Activated T-helper 1 cell treated with anti-CD3 and anti-CD28 coated beads, Interleukin-2, amount 50 U/mL, for 16 hours (primary cell): ENCODE results near the gene KANSL2.

Experiments used
- DNase-seq, 2 donors: peaks; one replicate each; pipeline ENCODE4 v3.0.0-alpha.2; 2020; ENCODE audit warnings: low read depth in 1 of 2, low spot score in 1 of 2

Gene KANSL2

DNA sequence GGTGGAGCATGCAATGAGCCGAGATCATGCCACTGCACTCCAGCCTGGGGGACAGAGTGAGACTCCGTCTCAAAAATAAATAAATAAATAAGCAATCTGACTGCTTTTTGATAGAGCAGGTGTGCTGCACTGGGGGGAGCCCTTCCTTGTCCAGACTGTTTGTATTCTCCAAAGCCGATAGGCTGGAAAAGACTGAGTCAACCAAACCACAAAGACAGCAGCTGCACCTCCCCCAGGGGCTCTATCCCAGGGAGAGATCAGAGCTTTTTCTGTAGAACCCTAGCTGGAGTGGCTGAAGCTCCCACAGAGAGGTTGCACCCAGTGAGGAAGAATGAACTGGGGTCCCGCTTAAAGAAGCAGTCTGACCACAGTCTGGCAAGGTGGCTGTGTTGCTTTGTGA, 66.4 kb downstream of the KANSL2 start:
- DNase-seq: no peak

DNA sequence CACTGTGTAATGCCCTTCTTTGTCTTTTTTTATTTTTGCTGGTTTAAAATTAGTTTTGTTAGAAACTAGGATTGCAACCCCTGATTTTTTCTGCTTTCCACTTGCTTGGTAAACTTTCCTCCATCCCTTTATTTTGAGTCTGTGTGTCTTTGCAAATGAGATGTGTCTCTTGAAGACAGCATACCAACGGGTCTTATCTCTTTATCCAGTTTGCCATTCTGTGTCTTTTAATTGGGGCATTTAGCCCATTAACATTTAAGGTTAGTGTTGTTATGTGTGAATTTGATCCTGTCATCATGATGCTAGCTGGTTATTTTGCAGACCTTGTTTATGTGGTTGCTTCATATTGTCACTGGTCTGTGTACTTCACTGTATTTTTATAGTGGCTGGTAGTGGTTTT, 68.7 kb downstream of the KANSL2 start:
- no peak for DNase-seq
